Fibroblast of lung (primary cell): ENCODE measurements around the gene CDC5L. TPM values are rescaled to one million over a fixed set of nuclear protein-coding genes. Genes with fewer than 3 reads are reported as not detected.

Experiments
- DNase-seq, 2 donors: peaks; one replicate each; pipeline versions ENCODE4 v3.0.0 to v3.0.0-alpha.2; 2010; ENCODE audit warnings: low read depth in 2 of 2
- H2AFZ ChIP-seq: 2 replicates; pipeline ENCODE4 v1.5.1; 2012; ENCODE audit warnings: low read length, control low read depth, inconsistent platforms
- H3K27ac ChIP-seq: 2 replicates; pipeline ENCODE4 v1.5.1; 2011; ENCODE audit warnings: low read length, control low read depth; ENCODE audit not compliant: insufficient read depth
- H3K27me3 ChIP-seq: 2 replicates; pipeline ENCODE4 v1.5.1; 2011; ENCODE audit warnings: mild to moderate bottlenecking, low read length; ENCODE audit not compliant: control insufficient read depth, insufficient read depth
- H3K36me3 ChIP-seq: 2 replicates; pipeline ENCODE4 v1.5.1; 2011; ENCODE audit warnings: low read length; ENCODE audit not compliant: control insufficient read depth, insufficient read depth
- H3K4me1 ChIP-seq: 2 replicates; pipeline ENCODE4 v1.5.1; 2011; ENCODE audit warnings: low read length; ENCODE audit not compliant: control insufficient read depth, insufficient read depth; ENCODE audit errors: extremely low read depth
- H3K4me2 ChIP-seq: 2 replicates; pipeline ENCODE4 v1.5.1; 2011; ENCODE audit warnings: low read length, control low read depth; ENCODE audit not compliant: insufficient read depth; ENCODE audit errors: extremely low read depth
- H3K4me3 ChIP-seq, 4 experiments: fragments of 200-600 bp in 1 of 4; sonication (generic) in 1 of 4; replicated peaks in 1 of 4; 2 replicates each; pipeline ENCODE4 v1.5.1; 2011 to 2016; ENCODE audit warnings: low read length in 4 of 4, low read depth in 3 of 4, mild to moderate bottlenecking in 3 of 4, control low read depth in 2 of 4, inconsistent platforms in 1 of 4, mixed read lengths in 1 of 4; ENCODE audit not compliant: insufficient read depth in 1 of 4; ENCODE audit errors: control extremely low read depth in 1 of 4
- H3K79me2 ChIP-seq: 2 replicates; pipeline ENCODE4 v1.5.1; 2012; ENCODE audit warnings: mild to moderate bottlenecking, low read length, inconsistent platforms; ENCODE audit not compliant: control insufficient read depth, insufficient read depth
- H3K9ac ChIP-seq: 2 replicates; pipeline ENCODE4 v1.5.1; 2011; ENCODE audit warnings: mild to moderate bottlenecking, low read length, control low read depth; ENCODE audit not compliant: insufficient read depth
- H3K9me3 ChIP-seq: 2 replicates; pipeline ENCODE4 v1.5.1; 2012; ENCODE audit warnings: low read depth, low read length; ENCODE audit not compliant: control insufficient read depth, insufficient read depth
- H4K20me1 ChIP-seq: 2 replicates; pipeline ENCODE4 v1.5.1; 2011; ENCODE audit warnings: low read length; ENCODE audit not compliant: control insufficient read depth, insufficient read depth; ENCODE audit errors: extremely low read depth
- EZH2 ChIP-seq: IDR thresholded peaks from 2 replicates; pipeline ENCODE4 v1.5.1; 2012; ENCODE audit warnings: low read length, control low read depth, mild to moderate bottlenecking; ENCODE audit errors: missing control alignments
- polyA plus RNA-seq, 2 donors: library from polyadenylated mRNA; depleted of rRNA in 1 of 2; stranded (reverse) in 1 of 2; unstranded in 1 of 2; fragments of >200 nt; gene quantifications; 2 replicates each; pipeline ENCODE4 v1.2.1, GENCODE V29; 2011 to 2012; ENCODE audit warnings: missing spikeins in 1 of 2
- total RNA-seq: library from RNA; depleted of rRNA; stranded (reverse); fragments of >200 nt; gene quantifications from 2 replicates; pipeline ENCODE4 v1.2.1, GENCODE V29; 2014
- TF ChIP-seq, protein P1 (sequence below), 2 donors: IDR thresholded peaks in 1 of 2; conservative IDR thresholded peaks in 1 of 2; 1 replicate in 1 of 2; 2 replicates in 1 of 2; pipeline ENCODE4 v1.5.1; 2011 to 2012; ENCODE audit warnings: low read length in 2 of 2, control low read depth in 1 of 2, inconsistent platforms in 1 of 2, low read depth in 1 of 2, mild to moderate bottlenecking in 1 of 2

Gene CDC5L
- total and polyA plus RNA-seq, 2 donors (not counting 1 experiment from before 2014, with no cell fraction given), result 18.7 to 22.5 TPM

DNA sequence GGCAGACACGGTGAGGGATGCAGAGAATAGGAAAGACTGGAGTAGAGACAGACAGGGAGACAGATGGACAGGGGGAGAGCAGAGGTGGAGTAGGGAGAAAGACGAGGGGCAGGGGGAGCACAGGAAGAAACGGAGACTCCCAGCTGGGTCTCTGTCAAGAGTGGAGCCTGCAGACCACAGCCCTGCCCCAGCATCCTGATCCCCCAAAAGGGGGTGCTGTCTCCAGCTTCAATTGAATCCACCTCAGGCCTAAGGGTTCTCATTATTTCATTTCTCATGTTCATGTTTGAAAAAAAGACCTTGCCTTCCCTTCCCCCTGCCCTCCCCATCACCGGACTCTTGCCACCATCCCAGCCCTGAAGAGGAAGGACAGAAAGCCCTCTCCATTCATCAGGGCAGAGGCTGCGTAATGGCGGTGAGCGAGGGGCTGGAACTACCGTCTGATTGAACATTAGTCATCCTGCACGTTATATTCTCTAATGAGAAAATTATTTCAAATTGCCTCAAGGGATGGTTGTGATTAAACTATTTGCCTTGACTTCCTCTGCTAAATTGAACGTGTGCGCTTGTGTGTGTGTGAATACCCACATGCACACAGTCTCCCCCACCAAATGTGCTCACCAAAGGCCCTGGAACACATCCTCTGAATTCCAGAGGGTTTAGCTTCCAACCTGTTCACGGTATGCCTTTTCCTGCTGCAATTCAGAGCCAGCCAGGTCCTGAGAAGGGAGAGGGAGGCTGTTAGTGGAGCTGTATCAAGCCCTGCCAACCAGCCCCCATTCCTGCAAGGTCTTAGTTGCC lies 98.3 kb downstream of the CDC5L start:
- no peak overlapping the region for H3K4me2 ChIP-seq
- no peak overlapping the region for H3K9ac ChIP-seq
- H3K36me3 ChIP-seq, result no peaks in the 10 kb centered on the region
- H3K4me3 ChIP-seq, result no peak overlapping the region
- H3K79me2 ChIP-seq, result no peaks in the 10 kb centered on the region
- peak in 1 of 2 donors; percentile 76 for DNase-seq
- no peak overlapping the region for H3K27ac ChIP-seq
- peaks cover 5% of the 10 kb centered on the region for H3K27me3 ChIP-seq
- no peaks in the 10 kb centered on the region for H3K9me3 ChIP-seq
- TF ChIP-seq EZH2, result no peak
- TF ChIP-seq, protein P1, sequence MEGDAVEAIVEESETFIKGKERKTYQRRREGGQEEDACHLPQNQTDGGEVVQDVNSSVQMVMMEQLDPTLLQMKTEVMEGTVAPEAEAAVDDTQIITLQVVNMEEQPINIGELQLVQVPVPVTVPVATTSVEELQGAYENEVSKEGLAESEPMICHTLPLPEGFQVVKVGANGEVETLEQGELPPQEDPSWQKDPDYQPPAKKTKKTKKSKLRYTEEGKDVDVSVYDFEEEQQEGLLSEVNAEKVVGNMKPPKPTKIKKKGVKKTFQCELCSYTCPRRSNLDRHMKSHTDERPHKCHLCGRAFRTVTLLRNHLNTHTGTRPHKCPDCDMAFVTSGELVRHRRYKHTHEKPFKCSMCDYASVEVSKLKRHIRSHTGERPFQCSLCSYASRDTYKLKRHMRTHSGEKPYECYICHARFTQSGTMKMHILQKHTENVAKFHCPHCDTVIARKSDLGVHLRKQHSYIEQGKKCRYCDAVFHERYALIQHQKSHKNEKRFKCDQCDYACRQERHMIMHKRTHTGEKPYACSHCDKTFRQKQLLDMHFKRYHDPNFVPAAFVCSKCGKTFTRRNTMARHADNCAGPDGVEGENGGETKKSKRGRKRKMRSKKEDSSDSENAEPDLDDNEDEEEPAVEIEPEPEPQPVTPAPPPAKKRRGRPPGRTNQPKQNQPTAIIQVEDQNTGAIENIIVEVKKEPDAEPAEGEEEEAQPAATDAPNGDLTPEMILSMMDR (conservative IDR thresholded peaks at IDR 0.05 in 1 of 2, IDR thresholded peaks at IDR 0.05 in 1 of 2; ENCODE audit: low read depth in 1 of 2, low read length in 2 of 2), result no peak
- peaks cover 9% of the 10 kb centered on the region for H3K4me1 ChIP-seq
- H2AFZ ChIP-seq, result no peak overlapping the region
- no peaks in the 10 kb centered on the region for H4K20me1 ChIP-seq

DNA sequence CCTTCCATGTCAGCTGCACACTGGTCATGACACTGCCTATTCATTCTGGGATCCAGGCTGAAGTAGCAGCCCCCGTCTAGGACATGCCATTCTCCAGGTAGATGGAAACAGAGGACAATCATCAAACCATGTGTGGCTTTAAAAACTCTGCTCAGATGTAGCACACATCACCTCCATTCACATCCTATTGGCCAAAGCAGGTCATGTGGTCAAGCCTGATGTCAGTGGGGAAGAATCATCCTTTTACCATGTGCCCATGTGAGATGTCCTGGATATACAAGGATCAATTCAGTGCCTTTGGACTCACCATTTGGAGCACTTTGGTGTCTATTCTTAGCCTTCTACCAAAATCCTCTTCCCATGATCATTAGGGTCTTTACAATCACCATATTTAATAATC lies 99.5 kb downstream of the CDC5L start:
- Histone ChIP-seq H3K36me3 (no peaks in the 10 kb centered on the region), H3K9me3 (no peaks in the 10 kb centered on the region), H3K27ac (no peak overlapping the region), H3K79me2 (no peaks in the 10 kb centered on the region), H3K4me1 (peaks cover 10% of the 10 kb centered on the region), H3K9ac (no peak overlapping the region), H3K4me2 (no peak overlapping the region), H2AFZ (no peak overlapping the region), H3K27me3 (peaks cover 5% of the 10 kb centered on the region), H4K20me1 (no peaks in the 10 kb centered on the region), H3K4me3 (no peak overlapping the region)
- TF ChIP-seq EZH2, result no peak
- TF ChIP-seq, protein P1 (conservative IDR thresholded peaks at IDR 0.05 in 1 of 2, IDR thresholded peaks at IDR 0.05 in 1 of 2; ENCODE audit: low read depth in 1 of 2, low read length in 2 of 2), result no peak
- DNase-seq, result no peak

DNA sequence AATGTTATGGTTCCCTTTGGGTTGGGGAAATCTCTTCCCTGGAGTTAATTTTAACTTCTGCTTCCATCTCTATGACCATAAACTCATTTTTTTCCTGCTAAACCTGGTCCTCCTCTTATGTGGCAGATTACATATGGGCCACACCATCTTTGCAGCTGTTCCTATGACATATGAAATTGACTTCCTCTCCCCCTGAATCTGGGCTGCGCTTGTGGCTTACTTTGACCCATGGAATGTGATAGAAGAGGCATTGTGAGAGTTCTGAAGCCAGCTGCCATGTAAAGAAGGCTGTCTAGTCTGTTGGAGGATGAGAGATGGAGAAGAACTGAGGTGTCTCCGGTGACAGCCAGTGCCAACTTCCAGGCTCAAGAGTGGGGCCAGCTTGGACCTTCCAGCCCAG lies 100.1 kb downstream of the CDC5L start:
- Histone ChIP-seq H3K27me3 (peaks cover 3% of the 10 kb centered on the region), H4K20me1 (no peaks in the 10 kb centered on the region), H3K9ac (no peak overlapping the region), H3K4me2 (no peak overlapping the region), H3K36me3 (no peaks in the 10 kb centered on the region), H3K4me3 (no peak overlapping the region), H3K9me3 (no peaks in the 10 kb centered on the region), H3K27ac (no peak overlapping the region), H3K79me2 (no peaks in the 10 kb centered on the region), H2AFZ (no peak overlapping the region), H3K4me1 (peaks cover 10% of the 10 kb centered on the region)
- TF ChIP-seq, protein P1 (conservative IDR thresholded peaks at IDR 0.05 in 1 of 2, IDR thresholded peaks at IDR 0.05 in 1 of 2; ENCODE audit: low read depth in 1 of 2, low read length in 2 of 2), result no peak
- TF ChIP-seq EZH2, result no peak
- peak in 1 of 2 donors; percentile 20 for DNase-seq
